OCI-LY7 (cell line): Measurements from ENCODE around the gene NTF3. TPM values are rescaled to one million over a fixed set of nuclear protein-coding genes. Genes with fewer than 3 reads are reported as not detected.

Experiments used
- BruUV-seq: library from RNA; stranded (reverse); fragments of 400-500 nt; replicated peaks from 2 replicates; lab custom pipeline; 2021; lab: Mats Ljungman, UMichigan
- CTCF ChIA-PET: fragments of 300-600 bp; sonication (Branson Sonifier 250); formaldehyde crosslinking; loops from one replicate; lab custom pipeline; 2022; ENCODE audit warnings: antibody characterized with exemption; ENCODE audit not compliant: unreplicated experiment; lab: Charles Lee
- POLR2A ChIA-PET: fragments of 300-600 bp; sonication (Branson Sonifier 250); formaldehyde crosslinking; loops from one replicate; lab custom pipeline; 2022; ENCODE audit warnings: antibody characterized with exemption; lab: Charles Lee
- DNase-seq: peaks from one replicate; pipeline ENCODE4 v3.0.0-alpha.2; 2015; ENCODE audit warnings: low spot score
- H2AFZ ChIP-seq: fragments of 200-600 bp; sonication (generic), shearing (Covaris generic); 2 replicates; pipeline ENCODE4 v1.6.1; 2014; ENCODE audit warnings: mild to moderate bottlenecking, antibody characterized with exemption, low read length, moderate library complexity
- H3K27ac ChIP-seq: fragments of 200-600 bp; sonication (generic); 2 replicates; pipeline ENCODE4 v1.5.1; 2014; ENCODE audit warnings: mixed run types, low read depth, mild to moderate bottlenecking, moderate library complexity, low read length, inconsistent platforms; ENCODE audit not compliant: poor library complexity, severe bottlenecking
- H3K36me3 ChIP-seq: fragments of 200-600 bp; sonication (generic); 2 replicates; pipeline ENCODE4 v1.6.1; 2014; ENCODE audit warnings: mild to moderate bottlenecking, antibody characterized with exemption, low read length, moderate library complexity, mixed read lengths; ENCODE audit not compliant: insufficient read depth
- H3K4me1 ChIP-seq: fragments of 200-600 bp; sonication (generic); 2 replicates; pipeline ENCODE4 v1.5.1; 2014; ENCODE audit warnings: mild to moderate bottlenecking, low read length; ENCODE audit not compliant: insufficient read depth, poor library complexity, severe bottlenecking
- H3K4me2 ChIP-seq: fragments of 200-600 bp; sonication (generic); 2 replicates; pipeline ENCODE4 v1.6.1; 2014; ENCODE audit warnings: mild to moderate bottlenecking, low read length
- H3K4me3 ChIP-seq: fragments of 200-600 bp; sonication (generic); 2 replicates; pipeline ENCODE4 v1.5.1; 2014; ENCODE audit warnings: mild to moderate bottlenecking, low read depth, low read length; ENCODE audit not compliant: poor library complexity, severe bottlenecking
- H3K79me2 ChIP-seq: fragments of 200-600 bp; sonication (generic); 2 replicates; pipeline ENCODE4 v1.6.1; 2016; ENCODE audit warnings: low read depth, mild to moderate bottlenecking, low read length, moderate library complexity, mixed read lengths; ENCODE audit not compliant: insufficient read depth
- H3K9me2 ChIP-seq: fragments of 200-600 bp; sonication (generic); 2 replicates; pipeline ENCODE4 v1.6.1; 2016; ENCODE audit warnings: mild to moderate bottlenecking, low read length, mixed read lengths; ENCODE audit not compliant: insufficient read depth
- H3K9me3 ChIP-seq: fragments of 200-600 bp; sonication (generic); 2 replicates; pipeline ENCODE4 v1.6.1; 2014; ENCODE audit warnings: mild to moderate bottlenecking, mixed run types, low read length, mixed read lengths
- H4K20me1 ChIP-seq: fragments of 200-600 bp; sonication (generic); 2 replicates; pipeline ENCODE4 v1.6.1; 2014; ENCODE audit warnings: mild to moderate bottlenecking, antibody characterized with exemption, low read length, moderate library complexity, mixed read lengths; ENCODE audit not compliant: insufficient read depth
- CTCF ChIP-seq: fragments of 200-600 bp; sonication (generic); conservative IDR thresholded peaks from 2 replicates; pipeline ENCODE4 v1.5.1; 2014; ENCODE audit warnings: mild to moderate bottlenecking, antibody characterized with exemption, low read length, moderate library complexity, mixed read lengths
- EZH2phosphoT487 ChIP-seq: fragments of 200-600 bp; sonication (generic); IDR thresholded peaks from 2 replicates; pipeline ENCODE4 v1.6.1; 2018; ENCODE audit warnings: low read depth, borderline replicate concordance, mild to moderate bottlenecking, mixed run types, antibody characterized with exemption, low read length, moderate library complexity, mixed read lengths
- intact Hi-C: fragments of 100-400 bp; cut with micrococcal nuclease; formaldehyde crosslinking; loops from one replicate; pipeline ENCODE4 v1.10.0; 2022; ENCODE audit not compliant: unreplicated experiment
- total RNA-seq, 2 experiments: library from RNA; depleted of rRNA in 1 of 2; stranded (reverse); fragments of >200 nt in 1 of 2; shearing (Covaris generic) in 1 of 2; gene quantifications; 2 replicates each; pipeline ENCODE4 v1.2.3, GENCODE V29; 2014 to 2022

The NTF3 gene
- total RNA-seq, 2 experiments from 2014 or later, result 9.6 to 11.5 TPM

DNA sequence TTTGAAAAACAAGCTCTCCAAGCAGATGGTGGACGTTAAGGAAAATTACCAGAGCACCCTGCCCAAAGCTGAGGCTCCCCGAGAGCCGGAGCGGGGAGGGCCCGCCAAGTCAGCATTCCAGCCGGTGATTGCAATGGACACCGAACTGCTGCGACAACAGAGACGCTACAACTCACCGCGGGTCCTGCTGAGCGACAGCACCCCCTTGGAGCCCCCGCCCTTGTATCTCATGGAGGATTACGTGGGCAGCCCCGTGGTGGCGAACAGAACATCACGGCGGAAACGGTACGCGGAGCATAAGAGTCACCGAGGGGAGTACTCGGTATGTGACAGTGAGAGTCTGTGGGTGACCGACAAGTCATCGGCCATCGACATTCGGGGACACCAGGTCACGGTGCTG, 62.4 kb downstream of the NTF3 start:
- Histone ChIP-seq H3K79me2 (no peaks in the 10 kb centered on the region), H3K9me2 (no peaks in the 10 kb centered on the region), H3K9me3 (no peaks in the 10 kb centered on the region), H3K4me3 (no peak overlapping the region), H3K36me3 (peaks cover 39% of the 10 kb centered on the region), H3K4me1 (peaks cover 10% of the 10 kb centered on the region), H4K20me1 (peaks cover 5% of the 10 kb centered on the region; the same call in 1 of the 2 replicates), H3K4me2 (no peak overlapping the region), H2AFZ (no peak overlapping the region), H3K27ac (no peak overlapping the region)
- no peak for DNase-seq
- intact Hi-C loops, result no loop called here
- BruUV-seq, result no TSS peak
- ChIA-PET CTCF (no interaction called here), POLR2A (no interaction called here)
- no peak for TF ChIP-seq EZH2phosphoT487
- TF ChIP-seq CTCF, result no peak

- TF ChIP-seq CTCF (no peak), EZH2phosphoT487 (no peak)
- no peaks in the 10 kb centered on the region for H3K9me2 ChIP-seq
- ChIA-PET POLR2A (interaction anchor here (0.5 to 2.0 kb wide), 2 partner anchors 10 to 62 kb away, joined by 3 to 4 read pairs; no protein-coding TSS in a partner anchor), CTCF (no interaction called here)
- no peaks in the 10 kb centered on the region for H3K9me3 ChIP-seq
- H4K20me1 ChIP-seq, result peaks cover 5% of the 10 kb centered on the region; the same call in 1 of the 2 replicates
- no peaks in the 10 kb centered on the region for H3K79me2 ChIP-seq
- no peak overlapping the region for H3K4me3 ChIP-seq
- no peak overlapping the region for H2AFZ ChIP-seq
- intact Hi-C loops, result no loop called here
- no peak overlapping the region for H3K27ac ChIP-seq
- peaks cover 10% of the 10 kb centered on the region for H3K4me1 ChIP-seq
- H3K36me3 ChIP-seq, result peaks cover 28% of the 10 kb centered on the region
- DNase-seq, result no peak
- no peak overlapping the region for H3K4me2 ChIP-seq
- no TSS peak for BruUV-seq
Measured at GRCh38 chr12:5497329-5498053, 65.6 kb downstream of the NTF3 start.

DNA sequence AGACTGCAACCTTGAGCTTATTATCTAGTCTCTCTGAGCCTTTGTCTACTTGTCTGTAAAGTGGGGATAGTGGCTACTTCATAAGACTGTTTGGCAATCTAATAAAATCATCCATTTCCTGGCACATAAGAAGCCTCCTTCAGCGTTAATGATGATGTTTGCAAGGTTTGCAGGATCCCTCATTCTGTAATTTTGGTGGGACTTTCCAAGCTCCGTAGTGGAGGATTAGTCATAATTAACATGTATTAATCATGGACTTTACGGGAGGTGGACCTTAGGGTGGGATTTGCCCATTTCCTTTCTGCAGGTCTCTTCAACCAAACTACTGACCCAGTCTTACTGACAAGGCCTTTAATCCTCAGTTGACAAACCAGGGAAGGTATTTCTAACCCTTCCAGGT, 66.2 kb downstream of the NTF3 start:
- Histone ChIP-seq H2AFZ (no peak overlapping the region), H3K9me2 (no peaks in the 10 kb centered on the region), H3K4me1 (peaks cover 10% of the 10 kb centered on the region), H4K20me1 (peaks cover 5% of the 10 kb centered on the region; the same call in 1 of the 2 replicates), H3K4me2 (no peak overlapping the region), H3K27ac (no peak overlapping the region), H3K4me3 (no peak overlapping the region), H3K9me3 (no peaks in the 10 kb centered on the region), H3K79me2 (no peaks in the 10 kb centered on the region), H3K36me3 (peaks cover 28% of the 10 kb centered on the region)
- no peak for DNase-seq
- CTCF ChIA-PET, result no interaction called here
- BruUV-seq, result no TSS peak
- no peak for TF ChIP-seq CTCF
- TF ChIP-seq EZH2phosphoT487, result no peak
- POLR2A ChIA-PET, result interaction anchor here (0.5 to 2.0 kb wide), 3 partner anchors 11 to 62 kb away, joined by 3 to 4 read pairs (median 3); no protein-coding TSS in a partner anchor
- intact Hi-C loops, result no loop called here
